Muscle layer of colon (tissue), 2 donors: ENCODE results near the gene GPHA2.
"Not testable (repeated sequence)": the region's sequence is repeated elsewhere in the genome, so short reads cannot be mapped to it uniquely, and the experiment has no call there.

Experiments used
- H3K27ac ChIP-seq: one replicate; pipeline ENCODE4 v1.7.0; 2013; ENCODE audit warnings: low read depth, mild to moderate bottlenecking, low read length, moderate library complexity
- H3K27me3 ChIP-seq, 2 donors: one replicate each; pipeline ENCODE4 v1.7.0; 2013; ENCODE audit warnings: low read length in 2 of 2, mild to moderate bottlenecking in 2 of 2; ENCODE audit not compliant: insufficient read depth in 2 of 2, control insufficient read depth in 1 of 2
- H3K36me3 ChIP-seq: one replicate; pipeline ENCODE4 v1.7.0; 2013; ENCODE audit warnings: mild to moderate bottlenecking, low read length; ENCODE audit not compliant: insufficient read depth
- H3K4me1 ChIP-seq: one replicate; pipeline ENCODE4 v1.7.0; 2013; ENCODE audit warnings: mild to moderate bottlenecking, low read length; ENCODE audit not compliant: insufficient read depth
- H3K4me3 ChIP-seq, 2 donors: one replicate each; pipeline ENCODE4 v1.7.0; 2013; ENCODE audit warnings: low read length in 2 of 2, low read depth in 1 of 2, mild to moderate bottlenecking in 1 of 2, moderate library complexity in 1 of 2
- H3K9ac ChIP-seq: one replicate; pipeline ENCODE4 v1.7.0; 2013; ENCODE audit warnings: low read length
- H3K9me3 ChIP-seq: one replicate; pipeline ENCODE4 v1.7.0; 2013; ENCODE audit warnings: mild to moderate bottlenecking, low read length
- donor health status: abdominal sarcoma.
- donor health status: Adenocarcinoma of cecum.

Gene GPHA2, protein sequence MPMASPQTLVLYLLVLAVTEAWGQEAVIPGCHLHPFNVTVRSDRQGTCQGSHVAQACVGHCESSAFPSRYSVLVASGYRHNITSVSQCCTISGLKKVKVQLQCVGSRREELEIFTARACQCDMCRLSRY

DNA sequence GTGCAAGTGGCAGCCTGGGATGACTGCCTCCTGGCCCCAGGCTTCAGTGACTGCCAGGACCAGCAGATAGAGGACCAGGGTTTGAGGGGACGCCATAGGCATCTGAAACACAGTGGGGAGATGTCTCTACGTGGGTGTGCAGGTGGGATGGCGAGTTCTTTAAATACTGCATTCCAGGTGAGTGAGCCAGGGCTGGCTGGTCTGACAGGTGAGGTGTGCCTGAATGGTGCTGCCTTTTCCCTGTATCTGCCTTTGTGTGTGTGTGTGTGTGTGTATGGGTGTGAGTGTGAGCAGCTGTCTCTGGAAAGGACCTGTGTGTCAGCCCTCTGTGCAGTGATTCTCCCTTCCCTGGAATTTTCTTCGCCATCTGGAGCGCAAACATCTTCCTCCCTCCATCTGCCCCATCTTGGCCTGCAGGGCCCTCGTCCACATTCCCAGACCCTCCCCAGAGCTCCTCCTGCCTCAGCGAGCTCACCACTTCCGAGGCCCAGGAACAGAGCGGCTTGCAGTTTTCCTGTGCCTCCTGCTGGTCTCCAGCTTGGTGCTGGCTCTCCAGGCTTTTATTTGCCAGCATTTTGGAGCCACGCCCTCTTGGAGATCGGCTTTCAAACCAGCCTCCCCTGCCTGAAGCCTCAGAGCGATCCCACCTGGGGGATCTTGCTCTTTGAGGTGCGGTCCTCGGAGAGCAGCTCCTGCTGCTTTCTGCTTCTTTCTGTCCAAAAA is at the start of gene GPHA2:
Gene GPHA2, minus strand, starts transcription at position 535 of the 723 bp plus-strand sequence. Its CDS starts 433 bp downstream, at position 102.
- Histone ChIP-seq H3K27ac (peak within 1 kb of the TSS; percentile 2), H3K4me1 (no peaks in the 10 kb centered on the region), H3K4me3 (no peak within 1 kb of the TSS), H3K9ac (no peak within 1 kb of the TSS), H3K9me3 (no peaks in the 10 kb centered on the region), H3K27me3 (no peaks in the 10 kb centered on the region), H3K36me3 (peaks cover 35% of the 10 kb centered on the region)

DNA sequence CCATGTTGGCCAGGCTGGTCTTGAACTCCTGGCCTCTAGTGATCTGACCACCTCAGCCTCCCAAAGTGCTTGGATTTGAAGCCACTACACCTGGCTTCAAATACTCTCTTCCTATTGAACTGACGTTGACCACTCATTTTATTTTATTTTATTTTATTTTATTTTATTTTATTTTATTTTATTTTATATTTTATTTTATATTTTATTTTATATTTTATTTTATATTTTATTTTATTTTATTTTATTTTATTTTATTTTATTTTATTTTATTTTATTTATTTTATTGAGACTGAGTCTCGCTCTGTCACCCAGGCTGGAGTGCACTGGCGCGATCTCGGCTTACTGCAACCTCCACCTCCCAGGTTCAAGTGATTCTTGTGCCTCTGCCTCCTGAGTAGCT is 47.6 kb upstream of the GPHA2 start:
- not testable (repeated sequence) for H3K4me3 ChIP-seq, H3K9me3 ChIP-seq, H3K9ac ChIP-seq, H3K4me1 ChIP-seq, H3K27ac ChIP-seq, H3K27me3 ChIP-seq, H3K36me3 ChIP-seq

DNA sequence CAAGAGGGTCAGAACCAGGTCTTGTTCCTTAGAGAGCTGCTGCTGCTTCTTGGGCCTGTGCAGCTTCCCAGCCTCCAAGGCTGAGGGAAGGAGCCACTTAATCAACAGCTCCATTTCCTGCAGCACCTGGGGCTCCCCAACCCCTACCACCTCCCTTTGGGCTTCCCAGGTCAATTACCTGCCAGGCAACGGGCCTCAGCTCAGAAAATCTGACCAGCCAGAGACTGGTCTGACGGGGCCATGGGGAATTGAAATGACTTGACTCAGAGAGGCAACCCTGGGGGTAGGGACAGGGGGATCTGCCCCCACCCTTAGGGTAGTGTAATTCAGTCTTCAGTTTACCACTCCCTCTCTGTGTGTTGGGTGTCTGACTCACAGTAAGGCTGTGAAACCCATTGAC is 41.0 kb upstream of the GPHA2 start:
- H3K36me3 ChIP-seq = no peaks in the 10 kb centered on the region
- H3K4me3 ChIP-seq = no peak overlapping the region
- H3K27ac ChIP-seq = no peak overlapping the region
- no peaks in the 10 kb centered on the region for H3K4me1 ChIP-seq
- no peaks in the 10 kb centered on the region for H3K9me3 ChIP-seq
- H3K9ac ChIP-seq = no peak overlapping the region
- H3K27me3 ChIP-seq = no peaks in the 10 kb centered on the region

DNA sequence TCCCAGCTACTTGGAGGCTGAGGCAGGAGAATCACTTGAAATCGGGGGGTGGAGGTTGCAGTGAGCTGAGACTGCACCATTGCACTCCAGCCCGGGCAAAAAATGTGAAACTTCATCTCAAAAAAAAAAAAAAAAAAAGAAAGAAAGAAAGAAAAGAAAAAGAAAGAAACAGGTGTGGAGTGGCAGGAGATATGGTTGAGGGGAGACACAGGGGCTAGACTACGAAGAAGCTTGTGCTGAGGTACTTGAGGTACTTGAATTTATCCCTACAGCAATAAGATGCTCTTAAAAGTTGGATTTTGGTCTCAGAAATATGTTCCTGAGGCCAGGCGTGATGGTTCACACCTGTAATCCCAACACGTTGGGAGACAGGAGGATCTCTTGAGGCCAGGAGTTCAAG is 38.4 kb upstream of the GPHA2 start:
- H3K36me3 ChIP-seq = no peaks in the 10 kb centered on the region
- no peaks in the 10 kb centered on the region for H3K27me3 ChIP-seq
- H3K27ac ChIP-seq = no peak overlapping the region
- H3K4me3 ChIP-seq = no peak overlapping the region
- H3K9me3 ChIP-seq = no peaks in the 10 kb centered on the region
- no peak overlapping the region for H3K9ac ChIP-seq
- no peaks in the 10 kb centered on the region for H3K4me1 ChIP-seq

DNA sequence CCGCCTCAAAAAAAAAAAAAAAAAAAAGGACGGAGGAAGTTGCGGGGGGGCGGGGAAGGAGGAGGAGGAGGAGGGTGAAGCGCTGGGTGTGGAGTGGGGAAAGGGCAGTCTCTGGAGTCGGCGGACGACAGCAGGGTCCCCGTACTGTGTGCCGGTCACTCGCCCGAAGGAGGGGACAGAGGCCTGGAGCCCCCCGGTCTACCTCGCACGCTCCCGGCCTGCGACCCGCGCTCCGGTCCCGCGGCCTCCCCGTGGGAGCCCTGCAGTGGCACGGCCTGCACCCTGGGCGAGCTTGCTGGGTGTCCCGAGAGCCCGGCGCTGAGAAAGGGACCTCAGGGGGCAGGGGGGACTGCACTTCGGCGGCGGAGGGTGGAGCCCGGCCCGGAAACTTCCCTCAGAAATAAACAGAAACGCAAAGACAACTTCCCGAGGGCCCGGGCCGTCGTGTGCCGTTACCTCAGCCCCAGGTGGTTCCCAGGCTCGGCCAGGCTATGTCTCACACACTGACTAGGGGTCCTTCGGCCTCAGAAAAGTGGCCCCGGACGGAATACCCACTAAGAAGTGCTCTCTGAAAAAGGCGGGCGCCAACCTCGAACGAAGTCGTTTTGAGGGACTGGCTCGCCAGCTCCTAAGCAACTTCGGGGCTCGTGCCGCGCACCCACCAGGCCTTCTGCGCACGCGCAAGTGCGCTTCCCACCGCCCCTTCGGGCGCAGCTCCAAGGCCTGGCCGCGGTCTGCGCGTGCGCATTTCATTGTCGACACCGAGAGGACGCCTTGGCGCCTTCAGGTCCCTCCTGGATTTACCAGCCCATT is 35.9 kb upstream of the GPHA2 start, which contains the start of gene MAJIN:
Gene MAJIN, minus strand, starts transcription at position 688 of the 813 bp plus-strand sequence. CDS start 12,703 bp downstream, outside the sequence.
- Histone ChIP-seq H3K9ac (no peak within 1 kb of the TSS), H3K4me3 (peak within 1 kb of the TSS; percentile 36 to 58), H3K4me1 (no peaks in the 10 kb centered on the region), H3K36me3 (no peaks in the 10 kb centered on the region), H3K27me3 (no peaks in the 10 kb centered on the region), H3K27ac (no peak within 1 kb of the TSS), H3K9me3 (no peaks in the 10 kb centered on the region)

DNA sequence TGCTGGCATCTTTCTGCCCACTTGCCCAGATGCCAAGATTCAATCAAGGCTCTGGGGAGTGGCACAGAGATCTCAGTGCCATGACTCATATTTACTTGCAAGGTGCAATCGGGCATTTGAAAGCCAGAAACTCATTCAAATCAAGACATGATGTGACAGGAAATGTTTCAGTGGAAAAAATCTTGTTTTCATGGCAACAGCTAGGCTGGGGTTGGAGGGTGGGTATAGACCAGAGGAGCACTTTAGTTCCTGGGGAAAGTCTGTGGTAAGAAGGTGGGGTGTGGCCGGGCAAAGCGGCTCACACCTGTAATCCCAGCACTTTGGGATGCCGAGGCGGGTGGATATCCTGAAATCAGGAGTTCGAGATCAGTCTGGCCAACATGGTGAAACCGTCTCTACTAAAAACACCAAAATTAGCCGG is 35.0 kb upstream of the GPHA2 start:
- Histone ChIP-seq H3K9ac (no peak overlapping the region), H3K4me3 (no peak overlapping the region), H3K9me3 (no peaks in the 10 kb centered on the region), H3K4me1 (no peaks in the 10 kb centered on the region), H3K36me3 (no peaks in the 10 kb centered on the region), H3K27me3 (no peaks in the 10 kb centered on the region), H3K27ac (no peak overlapping the region)

DNA sequence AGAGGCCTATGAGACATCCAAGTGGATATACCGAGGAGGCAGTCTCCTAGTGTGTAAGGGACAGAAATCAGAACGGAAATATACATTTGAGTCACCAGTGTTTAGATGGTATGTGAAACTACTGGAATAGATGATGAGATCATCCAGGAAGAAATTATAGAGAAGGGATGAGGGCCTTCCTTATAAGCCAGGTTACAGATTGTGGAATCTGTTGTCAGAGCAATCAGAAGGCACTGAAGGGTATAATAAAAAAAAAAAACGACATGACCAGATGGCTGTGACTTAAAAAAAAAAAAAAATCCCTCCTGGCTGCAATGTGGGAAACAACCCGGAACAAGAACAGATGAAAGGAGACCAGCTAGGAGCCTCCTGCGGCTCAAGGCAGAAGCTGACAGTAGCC is 33.5 kb upstream of the GPHA2 start:
- Histone ChIP-seq H3K27me3 (no peaks in the 10 kb centered on the region), H3K9ac (no peak overlapping the region), H3K36me3 (no peaks in the 10 kb centered on the region), H3K4me3 (no peak overlapping the region), H3K9me3 (no peaks in the 10 kb centered on the region), H3K27ac (no peak overlapping the region), H3K4me1 (no peaks in the 10 kb centered on the region)

DNA sequence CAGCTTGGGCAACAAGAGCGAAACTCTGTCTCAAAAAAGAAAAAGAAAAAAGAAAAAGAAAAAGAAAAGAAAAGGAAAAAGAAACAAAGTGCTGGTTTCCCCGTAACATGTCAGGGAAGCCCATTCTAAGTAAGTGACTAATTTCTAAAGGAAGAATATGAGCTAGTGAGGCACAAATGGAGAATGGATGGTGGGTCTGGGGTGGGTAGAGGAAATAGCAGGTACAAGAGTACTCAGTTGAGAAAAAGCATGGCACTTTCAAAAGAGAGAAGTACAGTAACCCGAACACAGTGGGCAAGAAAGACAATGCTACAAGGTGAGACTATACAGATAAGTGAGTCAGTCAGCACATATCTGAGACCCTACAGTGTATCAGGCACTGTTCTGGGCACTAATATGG is 31.7 kb upstream of the GPHA2 start:
- H3K9me3 ChIP-seq = no peaks in the 10 kb centered on the region
- no peak overlapping the region for H3K4me3 ChIP-seq
- H3K27ac ChIP-seq = no peak overlapping the region
- no peaks in the 10 kb centered on the region for H3K36me3 ChIP-seq
- no peaks in the 10 kb centered on the region for H3K4me1 ChIP-seq
- no peak overlapping the region for H3K9ac ChIP-seq
- H3K27me3 ChIP-seq = no peaks in the 10 kb centered on the region

DNA sequence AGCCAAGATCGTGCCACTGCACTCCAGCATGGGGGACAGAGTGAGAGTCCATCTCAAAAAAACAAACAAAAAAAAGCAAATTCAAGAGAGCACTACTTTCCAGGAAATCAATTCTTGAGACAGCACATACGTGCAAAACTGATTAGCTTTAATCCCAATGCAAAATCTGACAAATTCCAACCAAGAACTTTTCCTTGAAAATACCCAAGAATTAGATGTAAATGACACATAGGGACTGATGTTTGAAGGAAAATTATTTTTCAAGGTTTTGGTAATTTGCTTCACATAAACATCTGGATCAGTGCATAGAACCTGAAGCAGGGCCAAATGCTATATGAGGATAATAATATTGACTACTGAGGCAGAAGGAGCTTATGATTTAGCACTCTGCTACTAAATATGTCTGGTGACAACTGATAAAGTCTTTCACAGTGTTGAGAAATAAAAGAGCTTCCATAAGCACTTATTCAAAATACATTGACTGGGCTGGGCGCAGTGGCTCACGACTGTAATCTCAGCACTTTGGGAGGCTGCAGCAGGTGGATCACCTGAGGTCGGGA is 27.5 kb upstream of the GPHA2 start:
- no peaks in the 10 kb centered on the region for H3K9me3 ChIP-seq
- no peaks in the 10 kb centered on the region for H3K27me3 ChIP-seq
- no peaks in the 10 kb centered on the region for H3K36me3 ChIP-seq
- no peak overlapping the region for H3K4me3 ChIP-seq
- no peak overlapping the region for H3K27ac ChIP-seq
- no peak overlapping the region for H3K9ac ChIP-seq
- H3K4me1 ChIP-seq = no peaks in the 10 kb centered on the region

DNA sequence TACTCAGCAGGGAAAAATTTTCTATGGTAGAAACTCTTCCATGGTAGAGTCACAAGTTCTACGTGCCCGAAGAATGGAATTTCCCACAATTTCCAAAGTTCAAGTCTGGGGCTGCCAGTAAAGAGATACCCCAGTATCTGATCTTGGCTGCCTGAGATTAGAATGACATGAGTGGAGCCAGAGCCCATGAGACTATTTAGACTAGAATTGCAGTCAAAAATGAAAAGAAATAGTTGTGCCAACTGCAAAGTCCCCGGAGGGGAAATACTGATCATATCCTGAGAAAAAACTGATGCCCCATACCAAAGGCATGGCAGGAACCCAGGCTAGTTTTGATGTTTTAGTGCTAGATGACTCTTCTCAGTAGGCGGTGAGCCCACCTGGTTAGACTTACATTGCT is 25.0 kb upstream of the GPHA2 start:
- no peak overlapping the region for H3K4me3 ChIP-seq
- H3K27me3 ChIP-seq = no peaks in the 10 kb centered on the region
- H3K9ac ChIP-seq = no peak overlapping the region
- no peak overlapping the region for H3K27ac ChIP-seq
- no peaks in the 10 kb centered on the region for H3K9me3 ChIP-seq
- no peaks in the 10 kb centered on the region for H3K4me1 ChIP-seq
- H3K36me3 ChIP-seq = no peaks in the 10 kb centered on the region

DNA sequence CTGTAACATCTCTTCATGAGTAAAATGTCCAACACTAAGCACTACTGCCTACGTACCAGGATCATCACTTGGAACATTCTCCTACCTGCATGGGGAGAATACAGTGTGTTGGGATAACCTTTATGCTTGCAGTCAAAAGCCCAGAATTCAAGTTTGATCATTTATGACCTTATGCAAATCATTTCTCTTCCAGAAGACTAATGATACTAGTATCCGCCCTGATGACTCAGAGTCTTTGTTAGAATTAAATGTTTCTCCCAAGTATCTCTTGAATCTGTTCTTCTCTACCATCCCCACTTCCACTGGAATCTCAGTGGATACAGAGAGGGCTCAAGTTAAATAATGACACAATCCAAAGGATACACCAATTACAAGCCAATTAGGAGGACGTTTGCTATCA is 23.8 kb upstream of the GPHA2 start:
- Histone ChIP-seq H3K9me3 (no peaks in the 10 kb centered on the region), H3K4me1 (peaks cover 4% of the 10 kb centered on the region), H3K27ac (no peak overlapping the region), H3K36me3 (no peaks in the 10 kb centered on the region), H3K27me3 (no peaks in the 10 kb centered on the region), H3K9ac (no peak overlapping the region), H3K4me3 (no peak overlapping the region)
